ENCODE data around the gene KHDRBS2. TPM values are rescaled to one million over a fixed set of nuclear protein-coding genes. Genes with fewer than 3 reads are reported as not detected.

The KHDRBS2 gene
- total and polyA plus RNA-seq, 2 of the 4 experiments (the other 2 are of a cell fraction) = not detected

DNA sequence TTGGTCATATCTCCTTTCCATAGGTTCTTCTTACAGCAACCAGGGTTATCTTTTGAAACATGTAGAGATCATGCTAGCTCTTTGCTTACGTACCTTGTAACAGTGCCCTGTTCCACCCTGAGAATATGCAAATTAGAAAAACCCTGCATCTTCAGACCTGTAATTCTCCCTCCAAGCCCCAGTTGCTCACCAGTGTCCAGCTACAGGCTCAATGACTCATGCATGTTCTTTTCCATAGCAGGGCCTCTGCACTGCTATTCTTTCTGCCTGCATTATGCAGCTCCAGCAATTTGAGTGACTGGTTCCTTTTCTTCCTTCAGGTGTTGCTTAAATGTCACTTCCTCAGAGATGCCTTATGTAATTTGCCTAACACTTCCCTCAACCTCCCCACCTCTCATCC, 636.2 kb downstream of the KHDRBS2 start:
- no peak for TF ChIP-seq MAZ (IDR thresholded peaks at IDR 0.05; ENCODE audit: borderline replicate concordance, low read depth, low read length)
- TF ChIP-seq MXI1 (IDR thresholded peaks at IDR 0.05; ENCODE audit: borderline replicate concordance, low read depth, low read length) = no peak
- TF ChIP-seq, protein P1, sequence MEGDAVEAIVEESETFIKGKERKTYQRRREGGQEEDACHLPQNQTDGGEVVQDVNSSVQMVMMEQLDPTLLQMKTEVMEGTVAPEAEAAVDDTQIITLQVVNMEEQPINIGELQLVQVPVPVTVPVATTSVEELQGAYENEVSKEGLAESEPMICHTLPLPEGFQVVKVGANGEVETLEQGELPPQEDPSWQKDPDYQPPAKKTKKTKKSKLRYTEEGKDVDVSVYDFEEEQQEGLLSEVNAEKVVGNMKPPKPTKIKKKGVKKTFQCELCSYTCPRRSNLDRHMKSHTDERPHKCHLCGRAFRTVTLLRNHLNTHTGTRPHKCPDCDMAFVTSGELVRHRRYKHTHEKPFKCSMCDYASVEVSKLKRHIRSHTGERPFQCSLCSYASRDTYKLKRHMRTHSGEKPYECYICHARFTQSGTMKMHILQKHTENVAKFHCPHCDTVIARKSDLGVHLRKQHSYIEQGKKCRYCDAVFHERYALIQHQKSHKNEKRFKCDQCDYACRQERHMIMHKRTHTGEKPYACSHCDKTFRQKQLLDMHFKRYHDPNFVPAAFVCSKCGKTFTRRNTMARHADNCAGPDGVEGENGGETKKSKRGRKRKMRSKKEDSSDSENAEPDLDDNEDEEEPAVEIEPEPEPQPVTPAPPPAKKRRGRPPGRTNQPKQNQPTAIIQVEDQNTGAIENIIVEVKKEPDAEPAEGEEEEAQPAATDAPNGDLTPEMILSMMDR (conservative IDR thresholded peaks at IDR 0.05; ENCODE audit: low read depth, low read length) = no peak
- no peak for TF ChIP-seq SMC3 (IDR thresholded peaks at IDR 0.05; ENCODE audit: low read depth, low read length)
- TF ChIP-seq RFX5 (IDR thresholded peaks at IDR 0.05; ENCODE audit: low read depth, low read length) = no peak
- no peak for ATAC-seq (ENCODE audit: low read depth)
- Histone ChIP-seq H4K20me1 (ENCODE audit: insufficient read depth, low read length) (no peaks in the 10 kb centered on the region), H2BK120ac (ENCODE audit: low read depth, low read length) (no peak overlapping the region), H3K9ac (ENCODE audit: low read depth, low read length) (no peak overlapping the region), H2AFZ (replicated peaks; ENCODE audit: low read length, poor library complexity) (no peak overlapping the region), H2AK5ac (ENCODE audit: low read depth, low read length) (no peak overlapping the region), H2BK15ac (ENCODE audit: low read depth, low read length) (no peak overlapping the region), H3K4ac (ENCODE audit: low read depth, low read length) (no peak overlapping the region), H3K56ac (ENCODE audit: extremely low read depth, insufficient read depth, low read length) (no peak overlapping the region), H4K5ac (ENCODE audit: low read depth, low read length) (no peak overlapping the region), H3K4me1 (ENCODE audit: control insufficient read depth, insufficient read depth, low read length) (no peaks in the 10 kb centered on the region), H2BK20ac (ENCODE audit: low read depth, low read length) (no peak overlapping the region), H2AK9ac (replicated peaks; ENCODE audit: low read depth, low read length, poor library complexity) (no peak overlapping the region), H3K14ac (replicated peaks; ENCODE audit: low read depth, low read length) (no peak overlapping the region), H3K18ac (ENCODE audit: low read depth, low read length) (no peak overlapping the region), H4K8ac (ENCODE audit: low read depth in 2 of 2, low read length in 2 of 2) (no peak overlapping the region), H2BK5ac (ENCODE audit: low read depth, low read length, poor library complexity, severe bottlenecking) (no peak overlapping the region), H3K9me1 (ENCODE audit: insufficient read depth, low read length) (no peaks in the 10 kb centered on the region), H3K27ac (ENCODE audit: insufficient read depth, low read length) (no peak overlapping the region), H4K91ac (ENCODE audit: insufficient read depth, low read depth, low read length) (no peak overlapping the region), H3K4me3 (ENCODE audit: insufficient read depth, low read depth, low read length) (no peak overlapping the region), H3K23ac (ENCODE audit: low read depth, low read length) (no peak overlapping the region), H3K27me3 (ENCODE audit: control insufficient read depth, insufficient read depth, low read length) (no peaks in the 10 kb centered on the region), H3K4me2 (ENCODE audit: low read depth, low read length) (no peak overlapping the region), H3K9me3 (ENCODE audit: control insufficient read depth, insufficient read depth, low read length) (peaks cover 8% of the 10 kb centered on the region), H3K79me1 (ENCODE audit: low read depth in 1 of 2, low read length in 2 of 2) (no peaks in the 10 kb centered on the region), H3K36me3 (ENCODE audit: control insufficient read depth, insufficient read depth, low read length) (no peaks in the 10 kb centered on the region)
- DNase-seq = no peak
- no TSS peak for BruUV-seq (replicated peaks)
- intact Hi-C loops (cut with micrococcal nuclease) = no loop called here
- ChIA-PET CTCF (no interaction called here), POLR2A (ENCODE audit: unreplicated experiment) (no interaction called here)
- dilution Hi-C loops (cut with HindIII; ENCODE audit: low sequenced_read_pairs, unreplicated experiment) = no loop called here
- WGBS, 2 experiments (ENCODE audit: extremely low coverage in 2 of 2, insufficient read length in 1 of 2) = no CpG with 5 or more reads among the region's 1 CpG
- in situ Hi-C loops (cut with MboI; ENCODE audit: low sequenced_read_pairs) = no loop called here

Measured in IMR-90 (cell line).